NCI-H345 treated with DMSO at 0.1 percent for 48 hours (cell line): ENCODE measurements around the gene PPP2R2C.

Experiments
- DNase-seq: peaks from one replicate; lab custom pipeline; 2025; ENCODE audit not compliant: unreplicated experiment; lab: John Stamatoyannopoulos, UW

The PPP2R2C gene

DNA sequence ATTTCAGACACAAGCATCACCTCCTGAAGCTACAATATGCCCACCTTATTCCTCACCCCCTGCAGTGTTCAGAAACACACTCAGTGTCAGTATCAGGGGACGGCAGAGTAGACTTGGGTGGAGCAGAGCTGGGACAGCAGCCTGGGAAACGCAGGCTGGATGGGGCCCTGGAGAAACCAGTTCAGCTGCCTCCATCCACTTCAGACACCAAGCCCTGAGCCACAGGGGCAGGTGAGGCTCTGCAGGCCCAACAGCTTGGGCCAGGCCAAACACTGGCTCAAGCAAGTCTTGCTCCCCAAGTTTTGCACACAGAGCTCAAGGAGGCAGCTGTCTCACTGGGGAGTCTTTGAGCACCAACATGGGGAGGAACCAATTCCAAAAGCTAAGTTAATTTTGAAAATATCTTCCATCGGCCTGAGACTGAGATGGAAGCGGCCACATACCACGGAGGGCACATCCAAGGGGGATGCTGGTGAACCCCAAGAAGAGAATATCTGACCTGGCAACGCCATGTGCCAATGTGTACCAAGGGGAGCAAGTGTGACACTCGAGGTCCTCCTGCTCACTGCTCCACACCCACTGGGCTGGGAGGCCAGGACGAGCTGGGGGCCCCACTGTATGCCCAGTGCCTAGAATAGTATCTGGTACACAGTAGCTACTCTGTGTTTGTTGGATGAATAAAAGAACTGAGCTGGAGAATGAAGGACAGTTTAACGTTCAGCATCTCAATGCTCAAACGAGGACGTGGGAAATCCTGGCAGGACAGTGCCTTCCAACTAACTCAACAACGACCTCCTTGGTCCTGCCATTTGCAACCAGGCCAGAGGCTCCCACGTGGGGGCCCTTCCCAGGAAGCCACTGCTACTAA lies 45.6 kb downstream of the PPP2R2C start:
- no peak for DNase-seq

- no peak for DNase-seq
Measured at GRCh38 chr4:6425911-6426310, 46.5 kb downstream of the PPP2R2C start.

- no peak for DNase-seq
Measured at GRCh38 chr4:6425336-6425735, 47.1 kb downstream of the PPP2R2C start.

GRCh38 chr4:6424425-6424824 lies 48.0 kb downstream of the PPP2R2C start:
- DNase-seq, result no peak

DNA sequence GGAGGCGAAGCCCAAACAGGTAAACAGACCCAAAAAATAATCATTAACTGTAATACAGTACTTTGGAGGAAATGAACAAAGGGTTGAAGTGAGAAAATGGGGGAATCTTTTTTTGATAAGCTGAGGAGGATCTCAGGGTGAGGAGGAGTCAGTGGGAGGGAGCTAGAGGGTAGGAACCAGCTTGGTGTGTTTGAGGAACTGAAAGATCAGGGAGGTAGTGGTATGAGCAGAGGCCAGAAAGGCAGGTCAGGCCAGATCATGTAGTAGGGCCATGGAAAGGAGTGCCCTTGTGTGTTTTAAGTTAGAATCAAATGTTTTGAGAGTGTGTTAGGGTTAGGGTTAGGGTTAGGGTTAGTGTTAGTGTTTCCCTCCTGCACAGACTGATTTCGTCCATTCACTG lies 48.8 kb downstream of the PPP2R2C start:
- DNase-seq, result no peak

GRCh38 chr4:6422866-6423265 lies 49.5 kb downstream of the PPP2R2C start:
- DNase-seq, result no peak

GRCh38 chr4:6422105-6422504 lies 50.3 kb downstream of the PPP2R2C start:
- DNase-seq, result no peak

DNA sequence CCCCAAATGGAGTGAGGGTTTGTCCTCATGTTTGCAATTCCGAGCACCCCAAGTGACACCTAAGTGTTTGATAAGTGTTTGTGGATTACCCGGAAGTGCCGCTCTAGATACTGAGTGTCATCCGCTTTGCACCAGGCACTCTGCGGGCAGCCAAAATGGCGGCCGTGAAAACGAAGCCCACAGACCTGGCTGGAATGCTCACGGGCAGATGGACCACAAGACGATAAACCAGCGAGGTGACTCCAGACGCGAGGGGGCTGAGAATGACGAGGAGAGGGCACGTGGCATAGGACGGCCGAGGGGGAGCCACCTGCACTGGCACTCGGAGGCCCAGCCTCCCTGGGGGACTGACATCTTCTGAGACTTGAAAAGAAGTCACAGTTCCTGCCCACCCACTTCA lies 51.0 kb downstream of the PPP2R2C start:
- DNase-seq, result no peak

- no peak for DNase-seq
Measured at GRCh38 chr4:6420972-6421371, 51.4 kb downstream of the PPP2R2C start.

DNA sequence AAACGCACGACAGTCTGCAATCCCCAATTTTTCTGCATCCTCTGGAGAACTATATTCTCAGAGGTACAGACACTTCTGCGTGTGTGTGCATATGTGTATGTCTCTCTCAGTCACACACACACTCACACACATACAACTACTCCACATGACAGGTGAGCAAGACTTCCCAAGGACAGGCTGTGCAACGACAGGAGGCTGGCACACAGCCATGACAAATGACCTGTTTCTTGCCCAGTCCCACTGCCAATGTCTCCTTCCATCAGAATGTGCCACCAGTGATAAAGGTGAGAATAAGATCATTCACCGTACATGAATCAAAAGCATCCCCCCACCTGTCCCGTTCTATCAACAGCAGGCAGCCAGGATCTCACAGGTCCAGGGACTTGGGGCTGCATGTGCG lies 52.4 kb downstream of the PPP2R2C start:
- DNase-seq, result no peak

GRCh38 chr4:6419452-6420028 lies 52.9 kb downstream of the PPP2R2C start:
- DNase-seq, result no peak

GRCh38 chr4:6418193-6418755 lies 54.1 kb downstream of the PPP2R2C start:
- DNase-seq, result no peak

DNA sequence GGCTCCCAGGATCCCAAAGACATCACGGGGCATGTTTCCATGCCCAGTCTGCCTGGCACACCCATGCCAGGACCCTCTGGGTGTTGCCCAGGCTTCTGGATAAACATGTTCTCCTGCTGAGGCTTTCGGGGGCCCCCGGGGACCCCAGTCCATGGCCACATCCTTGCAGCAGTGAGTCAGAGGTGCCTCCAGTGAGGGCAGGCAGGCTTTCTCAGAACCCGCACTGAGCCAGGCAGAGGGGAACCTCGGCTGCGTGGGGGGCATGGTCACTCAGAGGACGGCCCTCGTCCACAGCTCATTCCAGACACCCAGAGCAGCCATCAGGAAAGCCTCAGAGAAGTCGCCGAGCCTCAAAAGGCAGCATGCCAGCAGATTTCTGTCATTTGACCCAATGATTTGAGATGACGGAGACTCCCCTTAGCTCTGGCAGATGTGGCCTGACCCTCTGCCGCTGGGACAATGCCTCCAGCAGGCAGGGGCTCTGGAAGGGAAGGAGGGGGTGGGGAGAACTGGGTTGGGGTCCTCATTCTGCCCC lies 54.8 kb downstream of the PPP2R2C start:
- no peak for DNase-seq

- no peak for DNase-seq
Measured at GRCh38 chr4:6416518-6417286, 55.7 kb downstream of the PPP2R2C start.

- no peak for DNase-seq
Measured at GRCh38 chr4:6415031-6415705, 57.2 kb downstream of the PPP2R2C start.

- DNase-seq, result no peak
Measured at GRCh38 chr4:6414578-6414977, 57.8 kb downstream of the PPP2R2C start.

DNA sequence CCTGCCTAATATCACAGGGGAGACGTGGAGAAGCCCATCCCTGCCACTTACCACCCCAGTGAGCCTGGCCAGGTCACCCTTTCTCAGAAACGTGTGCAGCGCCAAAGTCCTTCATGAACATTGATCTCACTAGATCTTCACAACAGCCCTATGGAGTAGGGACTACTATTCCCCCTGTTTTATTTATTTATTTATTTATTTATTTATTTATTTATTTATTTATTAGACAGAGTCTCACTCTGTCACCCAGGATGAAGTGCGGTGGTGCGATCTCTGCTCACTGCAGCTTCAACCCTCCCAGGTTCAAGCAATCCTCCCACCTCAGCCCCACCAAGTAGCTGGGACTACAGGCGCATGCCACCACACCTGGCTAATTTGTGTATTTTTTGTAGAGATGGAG lies 61.8 kb downstream of the PPP2R2C start:
- no peak for DNase-seq

GRCh38 chr4:6410068-6410467 lies 62.3 kb downstream of the PPP2R2C start:
- DNase-seq, result no peak

GRCh38 chr4:6409381-6409780 lies 63.0 kb downstream of the PPP2R2C start:
- no peak for DNase-seq

- DNase-seq, result no peak
Measured at GRCh38 chr4:6408263-6408662, 64.2 kb downstream of the PPP2R2C start.

DNA sequence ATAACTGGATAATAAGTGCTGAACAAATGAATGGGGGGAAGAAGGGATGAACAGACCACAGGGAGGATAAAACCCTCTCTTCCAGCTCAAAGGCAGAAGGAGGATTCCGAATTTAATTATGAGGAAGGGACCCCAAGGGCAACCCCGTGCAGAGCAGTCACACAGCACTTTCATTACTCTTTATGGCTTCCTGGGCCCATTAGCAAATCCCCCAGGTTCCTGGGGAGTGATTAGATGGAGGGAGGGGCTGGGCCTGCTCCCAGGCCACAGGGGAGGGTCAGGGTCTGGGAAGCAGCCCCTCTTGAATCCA lies 67.1 kb downstream of the PPP2R2C start:
- DNase-seq, result no peak
